Caco-2 (cell line): ENCODE measurements around the gene ADGRD1. TPM values are rescaled to one million over a fixed set of nuclear protein-coding genes. Genes with fewer than 3 reads are reported as not detected.

ENCODE experiments used
- BruUV-seq: library from RNA; stranded (reverse); fragments of 400-500 nt; replicated peaks from 2 replicates; lab custom pipeline; 2021; lab: Mats Ljungman, UMichigan
- CTCF ChIA-PET: fragments of 300-600 bp; sonication (Branson Sonifier 250); formaldehyde crosslinking; loops from one replicate; lab custom pipeline; 2022; ENCODE audit warnings: antibody characterized with exemption; lab: Charles Lee
- POLR2A ChIA-PET: fragments of 300-600 bp; sonication (Branson Sonifier 250); formaldehyde crosslinking; loops from one replicate; lab custom pipeline; 2022; ENCODE audit warnings: antibody characterized with exemption; lab: Charles Lee
- DNase-seq, 2 experiments: peaks; one replicate each; pipeline versions ENCODE4 v3.0.0 to v3.0.0-alpha.2; 2020 to 2022
- H3K27me3 ChIP-seq: replicated peaks from 2 replicates; pipeline ENCODE4 v1.6.0; 2011; ENCODE audit warnings: low read length; ENCODE audit not compliant: control insufficient read depth, insufficient read depth
- H3K36me3 ChIP-seq: 2 replicates; pipeline ENCODE4 v1.5.1; 2011; ENCODE audit warnings: low read length; ENCODE audit not compliant: control insufficient read depth, insufficient read depth
- H3K4me1 ChIP-seq: fragments of 250-450 bp; sonication (Bioruptor Pico); 2 replicates; pipeline ENCODE4 v1.5.1; 2020; ENCODE audit warnings: mild to moderate bottlenecking
- H3K4me3 ChIP-seq: 2 replicates; pipeline ENCODE4 v1.5.1; 2011; ENCODE audit warnings: low read depth, mild to moderate bottlenecking, control low read depth, low read length
- H3K9me3 ChIP-seq: fragments of 250-450 bp; sonication (Bioruptor Pico); 2 replicates; pipeline ENCODE4 v1.5.1; 2020; ENCODE audit warnings: mild to moderate bottlenecking, moderate library complexity
- H3K27ac Mint-ChIP-seq: one replicate; pipeline ENCODE4 v1.8.0; 2022; ENCODE audit warnings: mixed read lengths; ENCODE audit not compliant: unreplicated experiment
- H3K27me3 Mint-ChIP-seq: one replicate; pipeline ENCODE4 v1.8.0; 2022; ENCODE audit warnings: mixed read lengths; ENCODE audit not compliant: insufficient read depth, unreplicated experiment
- H3K36me3 Mint-ChIP-seq: one replicate; pipeline ENCODE4 v1.8.0; 2022; ENCODE audit warnings: mild to moderate bottlenecking, mixed read lengths; ENCODE audit not compliant: insufficient read depth, unreplicated experiment
- H3K4me1 Mint-ChIP-seq: one replicate; pipeline ENCODE4 v1.8.0; 2022; ENCODE audit warnings: low read depth, mixed read lengths; ENCODE audit not compliant: unreplicated experiment
- H3K4me3 Mint-ChIP-seq: one replicate; pipeline ENCODE4 v1.8.0; 2022; ENCODE audit warnings: mild to moderate bottlenecking, moderate library complexity, mixed read lengths; ENCODE audit not compliant: unreplicated experiment
- H3K9me3 Mint-ChIP-seq: one replicate; pipeline ENCODE4 v1.8.0; 2022; ENCODE audit warnings: mixed read lengths; ENCODE audit not compliant: unreplicated experiment
- intact Hi-C: fragments of 100-400 bp; cut with micrococcal nuclease; formaldehyde crosslinking; loops from one replicate; pipeline ENCODE4 v1.10.0; 2022; ENCODE audit not compliant: unreplicated experiment
- total RNA-seq: library from RNA; stranded (reverse); gene quantifications from 2 replicates; pipeline ENCODE4 v1.2.3, GENCODE V29; 2022
- TF ChIP-seq, protein P1 (sequence below), 2 experiments: fragments of 200-600 bp in 1 of 2; IDR thresholded peaks; 1 replicate in 1 of 2; 2 replicates in 1 of 2; pipeline versions ENCODE4 v1.5.1 to v1.8.0; 2011 to 2022; ENCODE audit warnings: antibody characterized with exemption in 1 of 2, control low read depth in 1 of 2, inconsistent platforms in 1 of 2, low read depth in 1 of 2, low read length in 1 of 2, mild to moderate bottlenecking in 1 of 2, moderate library complexity in 1 of 2; ENCODE audit not compliant: insufficient read depth in 1 of 2, severe bottlenecking in 1 of 2, unreplicated experiment in 1 of 2

The ADGRD1 gene
- total RNA-seq, 1 experiment from 2014 or later, result 3.6 TPM

DNA sequence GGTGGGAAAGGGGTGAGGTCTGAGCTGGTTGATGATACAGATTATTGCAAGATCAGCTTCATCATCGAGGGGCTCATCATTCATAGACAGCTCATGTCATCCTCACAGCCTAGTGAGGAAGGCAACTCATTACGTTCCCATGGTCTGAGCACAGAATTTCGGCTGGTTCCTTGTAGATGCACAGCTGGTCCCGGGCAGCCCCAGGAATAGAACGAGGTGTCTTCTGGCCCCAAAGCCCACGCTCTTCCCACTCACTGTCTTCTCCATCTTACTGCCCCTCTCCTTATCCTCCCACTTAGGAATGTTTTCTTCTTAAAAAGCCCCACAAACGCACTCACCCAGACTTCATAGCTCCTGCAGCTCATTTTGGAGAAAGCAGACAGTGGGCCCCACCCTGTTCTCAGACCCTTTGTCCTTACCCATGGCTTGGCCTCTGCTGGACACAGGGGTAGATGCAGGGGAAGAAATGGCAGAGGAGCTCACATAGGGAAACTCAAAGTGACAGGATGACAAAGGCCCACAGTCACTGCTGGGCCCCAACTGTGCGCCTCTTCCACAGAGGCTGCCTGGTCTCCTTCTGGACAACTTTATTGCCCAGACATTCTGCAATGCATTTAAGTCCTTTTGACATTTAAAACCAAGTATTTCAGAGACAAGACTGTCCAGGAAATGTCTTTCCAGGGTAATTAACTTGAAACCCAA, 162.2 kb downstream of the ADGRD1 start:
- no peak for DNase-seq
- ChIA-PET POLR2A (no interaction called here), CTCF (interaction anchor here (2.5 kb wide), 1 partner anchor 17 kb away, joined by 12 read pairs; no protein-coding TSS in a partner anchor)
- H3K27me3 ChIP-seq, result no peaks in the 10 kb centered on the region; the same call in 1 of the 2 replicates
- Mint-ChIP-seq H3K9me3 (no peaks in the 10 kb centered on the region), H3K27ac (no peak overlapping the region), H3K4me1 (no peaks in the 10 kb centered on the region), H3K36me3 (no peaks in the 10 kb centered on the region), H3K4me3 (no peak overlapping the region), H3K27me3 (peaks cover 11% of the 10 kb centered on the region)
- H3K9me3 ChIP-seq, result no peaks in the 10 kb centered on the region
- no peaks in the 10 kb centered on the region for H3K4me1 ChIP-seq
- no TSS peak for BruUV-seq
- TF ChIP-seq, protein P1, sequence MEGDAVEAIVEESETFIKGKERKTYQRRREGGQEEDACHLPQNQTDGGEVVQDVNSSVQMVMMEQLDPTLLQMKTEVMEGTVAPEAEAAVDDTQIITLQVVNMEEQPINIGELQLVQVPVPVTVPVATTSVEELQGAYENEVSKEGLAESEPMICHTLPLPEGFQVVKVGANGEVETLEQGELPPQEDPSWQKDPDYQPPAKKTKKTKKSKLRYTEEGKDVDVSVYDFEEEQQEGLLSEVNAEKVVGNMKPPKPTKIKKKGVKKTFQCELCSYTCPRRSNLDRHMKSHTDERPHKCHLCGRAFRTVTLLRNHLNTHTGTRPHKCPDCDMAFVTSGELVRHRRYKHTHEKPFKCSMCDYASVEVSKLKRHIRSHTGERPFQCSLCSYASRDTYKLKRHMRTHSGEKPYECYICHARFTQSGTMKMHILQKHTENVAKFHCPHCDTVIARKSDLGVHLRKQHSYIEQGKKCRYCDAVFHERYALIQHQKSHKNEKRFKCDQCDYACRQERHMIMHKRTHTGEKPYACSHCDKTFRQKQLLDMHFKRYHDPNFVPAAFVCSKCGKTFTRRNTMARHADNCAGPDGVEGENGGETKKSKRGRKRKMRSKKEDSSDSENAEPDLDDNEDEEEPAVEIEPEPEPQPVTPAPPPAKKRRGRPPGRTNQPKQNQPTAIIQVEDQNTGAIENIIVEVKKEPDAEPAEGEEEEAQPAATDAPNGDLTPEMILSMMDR (IDR thresholded peaks at IDR 0.05; ENCODE audit: insufficient read depth in 1 of 2, low read depth in 1 of 2, low read length in 1 of 2, severe bottlenecking in 1 of 2, unreplicated experiment in 1 of 2), result no peak
- H3K36me3 ChIP-seq, result no peaks in the 10 kb centered on the region
- intact Hi-C loops, result no loop called here
- no peak overlapping the region for H3K4me3 ChIP-seq

DNA sequence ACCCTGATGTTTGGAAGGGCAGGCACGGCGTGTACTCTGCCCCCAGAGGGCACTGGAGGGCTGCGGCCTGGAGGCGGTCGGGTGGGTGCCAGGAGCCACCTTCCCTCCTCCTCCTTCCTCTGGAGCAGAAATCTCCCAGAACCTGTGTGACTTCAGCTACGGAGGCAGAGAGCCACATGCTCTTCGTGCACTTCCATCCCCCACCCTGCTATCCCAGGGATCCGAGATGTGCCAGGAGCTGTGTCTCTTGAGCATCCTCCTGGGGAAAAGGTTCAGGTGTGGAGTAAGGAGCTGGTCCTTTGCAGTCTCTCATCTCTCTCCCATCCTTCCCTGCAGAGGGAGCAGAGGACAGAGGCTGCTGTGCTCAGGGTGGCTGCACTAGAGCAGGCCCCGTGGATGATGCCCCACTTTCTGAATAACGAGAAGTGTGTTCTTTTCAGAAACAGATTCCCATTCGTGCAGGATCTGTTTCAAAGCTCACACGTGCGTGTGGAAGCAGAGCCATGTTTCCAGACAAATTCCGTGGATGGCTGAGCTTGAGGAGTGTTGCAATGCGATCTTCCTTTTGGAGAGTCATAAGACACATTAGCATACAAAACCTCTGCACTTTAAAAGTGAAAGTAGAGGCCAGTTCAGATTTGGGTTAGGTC, 162.9 kb downstream of the ADGRD1 start:
- POLR2A ChIA-PET, result no interaction called here
- intact Hi-C loops, result no loop called here
- CTCF ChIA-PET, result interaction anchor here (2.5 kb wide), 1 partner anchor 16 kb away, joined by 12 read pairs; no protein-coding TSS in a partner anchor
- no peak overlapping the region for H3K4me3 Mint-ChIP-seq
- H3K27ac Mint-ChIP-seq, result no peak overlapping the region
- no peak for DNase-seq
- no peaks in the 10 kb centered on the region for H3K4me1 ChIP-seq
- no peaks in the 10 kb centered on the region for H3K4me1 Mint-ChIP-seq
- H3K9me3 ChIP-seq, result no peaks in the 10 kb centered on the region
- BruUV-seq, result no TSS peak
- H3K4me3 ChIP-seq, result no peak overlapping the region
- no peaks in the 10 kb centered on the region for H3K9me3 Mint-ChIP-seq
- no peaks in the 10 kb centered on the region for H3K36me3 Mint-ChIP-seq
- H3K27me3 ChIP-seq, result no peaks in the 10 kb centered on the region; the same call in 1 of the 2 replicates
- H3K27me3 Mint-ChIP-seq, result peaks cover 8% of the 10 kb centered on the region
- no peaks in the 10 kb centered on the region for H3K36me3 ChIP-seq
- TF ChIP-seq, protein P1 (IDR thresholded peaks at IDR 0.05; ENCODE audit: insufficient read depth in 1 of 2, low read depth in 1 of 2, low read length in 1 of 2, severe bottlenecking in 1 of 2, unreplicated experiment in 1 of 2), result peak in 1 of 2 experiments; percentile 28

DNA sequence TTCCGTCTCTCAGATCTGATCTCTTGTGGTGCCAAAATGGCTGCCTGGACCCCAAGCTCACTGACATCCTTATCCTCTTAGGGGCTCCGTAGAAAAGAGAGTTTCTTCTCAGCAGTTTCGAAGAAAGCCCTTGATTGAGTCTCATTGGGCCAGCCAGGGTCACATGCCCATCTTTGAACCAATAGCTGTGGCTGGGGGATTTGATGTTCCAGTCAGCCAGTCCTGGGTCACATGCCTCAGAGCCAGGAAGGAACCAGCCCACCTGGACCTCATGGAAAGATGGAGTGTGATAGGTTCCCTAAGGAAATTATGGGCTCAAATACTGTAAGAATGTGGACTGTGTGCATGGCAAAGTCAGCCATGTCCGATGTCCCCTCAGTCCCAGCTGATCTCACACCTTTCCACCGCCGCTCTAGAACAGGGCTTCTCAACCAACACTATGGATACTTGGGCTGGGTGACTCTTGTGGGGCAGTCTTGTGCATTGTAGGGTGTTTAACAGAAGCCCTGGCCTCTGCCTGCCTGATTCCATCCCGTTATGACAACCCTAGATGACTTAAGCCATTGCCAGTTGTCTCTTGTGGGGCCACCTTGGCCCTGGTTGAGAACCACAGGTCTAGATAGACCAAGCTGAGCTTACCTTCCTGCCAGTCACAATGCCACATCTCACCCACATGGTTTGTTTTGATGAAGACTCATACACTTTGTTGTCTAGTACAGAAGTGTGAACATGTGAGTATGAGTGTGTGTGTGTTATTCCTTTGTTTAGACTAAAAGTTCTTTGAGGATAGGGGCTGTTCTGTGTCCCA, 163.9 kb downstream of the ADGRD1 start:
- Histone ChIP-seq H3K4me1 (no peaks in the 10 kb centered on the region), H3K36me3 (no peaks in the 10 kb centered on the region), H3K4me3 (no peak overlapping the region), H3K27me3 (no peaks in the 10 kb centered on the region; the same call in 1 of the 2 replicates), H3K9me3 (no peaks in the 10 kb centered on the region)
- intact Hi-C loops, result no loop called here
- Mint-ChIP-seq H3K27me3 (peaks cover 3% of the 10 kb centered on the region), H3K36me3 (no peaks in the 10 kb centered on the region), H3K4me3 (no peak overlapping the region), H3K9me3 (no peaks in the 10 kb centered on the region), H3K27ac (no peak overlapping the region), H3K4me1 (no peaks in the 10 kb centered on the region)
- CTCF ChIA-PET, result interaction anchor here (2.5 kb wide), 1 partner anchor 15 kb away, joined by 12 read pairs; no protein-coding TSS in a partner anchor
- DNase-seq, result no peak
- POLR2A ChIA-PET, result no interaction called here
- TF ChIP-seq, protein P1 (IDR thresholded peaks at IDR 0.05; ENCODE audit: insufficient read depth in 1 of 2, low read depth in 1 of 2, low read length in 1 of 2, severe bottlenecking in 1 of 2, unreplicated experiment in 1 of 2), result no peak
- no TSS peak for BruUV-seq
